Lower lobe of right lung (tissue), 2 donors: ENCODE results near the gene F8A1. TPM values are rescaled to one million over a fixed set of nuclear protein-coding genes. Genes with fewer than 3 reads are reported as not detected.
A peak's percentile ranks its signal among the peaks of the same experiment; 100 is the strongest.
"Not testable (repeated sequence)": the region's sequence is repeated elsewhere in the genome, so short reads cannot be mapped to it uniquely, and the experiment has no call there.

Experiments
- ATAC-seq, 2 donors: fragments of 200-7000 bp; cut with Tn5 transposase; one replicate each; pipeline ENCODE4 v1.9.1; 2020 to 2022; ENCODE audit warnings: mild to moderate bottlenecking in 2 of 2, moderate library complexity in 2 of 2
- DNase-seq: peaks from one replicate; pipeline ENCODE4 v3.0.0-alpha.2; 2020
- H3K27ac ChIP-seq: fragments of 200-600 bp; one replicate; pipeline ENCODE4 v1.8.0; 2022
- H3K27me3 ChIP-seq: fragments of 200-600 bp; one replicate; pipeline ENCODE4 v1.8.0; 2022; ENCODE audit warnings: low read depth
- H3K36me3 ChIP-seq: fragments of 200-600 bp; one replicate; pipeline ENCODE4 v1.8.0; 2022; ENCODE audit warnings: mild to moderate bottlenecking
- H3K4me1 ChIP-seq: fragments of 200-600 bp; one replicate; pipeline ENCODE4 v1.8.0; 2022
- H3K4me3 ChIP-seq: fragments of 200-600 bp; one replicate; pipeline ENCODE4 v1.8.0; 2022; ENCODE audit warnings: mild to moderate bottlenecking
- H3K9me3 ChIP-seq: fragments of 200-600 bp; one replicate; pipeline ENCODE4 v1.8.0; 2022
- intact Hi-C: fragments of 100-400 bp; cut with DNase I; formaldehyde crosslinking; loops from one replicate; pipeline ENCODE4 v1.11.0; 2022
- long read RNA-seq: library from polyadenylated mRNA; unstranded; transcript quantifications from one replicate; pipeline ENCODE4 v2.0.0, GENCODE V29; 2021
- total RNA-seq: library from RNA; stranded (reverse); fragmentation: NEBNext Ultra II Directional; extraction: Animal tissue kit (Norgen Biotek cat#: 25700); gene quantifications from one replicate; pipeline ENCODE4 v1.2.1, GENCODE V29; 2021
- TF ChIP-seq, protein P1 (sequence below): fragments of 200-600 bp; IDR thresholded peaks from one replicate; pipeline ENCODE4 v1.8.0; 2022; ENCODE audit warnings: antibody characterized with exemption, mild to moderate bottlenecking
- donor health status: DM: no; HTN: yes; CAD: no; lungs with severe emphysema.

F8A1 gene
- 39.6 TPM for total RNA-seq
- long read RNA-seq, transcript F8A1-201 (1 exons, 1,713 nt): major isoform, 305 of 305 reads
- long read RNA-seq, partial matches to known transcripts: 0 of 305 reads
- long read RNA-seq, other reads (novel, unspliced or antisense): 0 of 305 reads

DNA sequence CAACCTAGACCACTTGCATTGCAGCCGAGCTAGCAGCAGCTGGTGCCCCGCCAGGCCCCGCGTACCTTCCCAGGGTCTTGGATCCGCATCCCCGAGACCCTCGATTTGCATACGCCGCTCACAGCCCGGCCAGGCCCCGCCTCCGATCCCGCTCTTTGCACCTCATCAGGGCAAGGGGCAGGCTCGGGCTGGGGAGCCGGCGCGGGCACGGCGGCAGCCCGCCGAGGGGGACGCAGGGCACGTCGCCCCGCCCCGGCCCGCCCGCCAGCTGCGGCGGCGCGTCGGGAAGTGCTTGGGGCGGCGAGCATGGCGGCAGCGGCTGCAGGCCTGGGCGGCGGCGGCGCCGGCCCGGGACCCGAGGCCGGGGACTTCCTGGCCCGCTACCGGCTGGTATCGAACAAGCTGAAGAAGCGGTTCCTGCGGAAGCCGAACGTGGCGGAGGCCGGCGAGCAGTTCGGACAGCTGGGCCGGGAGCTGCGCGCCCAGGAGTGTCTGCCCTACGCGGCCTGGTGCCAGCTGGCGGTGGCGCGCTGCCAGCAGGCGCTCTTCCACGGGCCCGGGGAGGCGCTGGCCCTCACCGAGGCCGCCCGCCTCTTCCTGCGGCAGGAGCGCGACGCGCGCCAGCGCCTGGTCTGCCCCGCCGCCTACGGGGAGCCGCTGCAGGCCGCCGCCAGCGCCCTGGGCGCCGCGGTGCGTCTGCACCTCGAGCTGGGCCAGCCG is at the start of gene F8A1:
Gene F8A1, plus strand, starts transcription at position 287 of the 720 bp plus-strand sequence. Its CDS starts 20 bp downstream, at position 307.
- H3K27me3 ChIP-seq, H3K27ac ChIP-seq, intact Hi-C loops, H3K4me1 ChIP-seq, H3K9me3 ChIP-seq, H3K36me3 ChIP-seq: not testable (repeated sequence)
- H3K4me3 ChIP-seq: peak within 1 kb of the TSS; percentile 40
- ATAC-seq: peak; percentile 91 to 95
- peak; percentile 80 for DNase-seq

DNA sequence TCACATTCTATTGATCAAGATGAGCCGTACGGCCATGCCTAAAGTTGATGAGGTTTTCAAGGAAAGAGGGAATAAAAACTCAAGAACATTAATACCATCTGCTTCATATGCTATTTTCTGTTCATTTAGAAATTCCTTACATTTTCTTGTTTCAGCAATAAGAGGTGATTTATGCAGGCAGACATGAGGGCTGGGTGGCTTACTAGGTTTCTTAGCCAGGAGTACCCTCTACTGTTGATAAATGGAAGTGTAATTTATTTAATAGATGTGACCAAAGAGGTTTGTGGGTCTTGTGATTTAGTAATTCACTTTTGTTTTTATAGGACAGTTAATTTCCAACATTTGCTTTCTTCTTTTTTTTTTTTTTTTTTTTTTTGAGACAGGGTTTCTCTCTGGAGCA is 45.3 kb upstream of the F8A1 start:
- H3K27ac ChIP-seq: no peak overlapping the region
- no peaks in the 10 kb centered on the region for H3K27me3 ChIP-seq
- no peak for DNase-seq
- ATAC-seq: peak in 1 of 2 donors; percentile 61
- H3K4me3 ChIP-seq: no peak overlapping the region
- H3K4me1 ChIP-seq: no peaks in the 10 kb centered on the region
- no peaks in the 10 kb centered on the region for H3K36me3 ChIP-seq
- no peaks in the 10 kb centered on the region for H3K9me3 ChIP-seq
- intact Hi-C loops: no loop called here
- TF ChIP-seq, protein P1, sequence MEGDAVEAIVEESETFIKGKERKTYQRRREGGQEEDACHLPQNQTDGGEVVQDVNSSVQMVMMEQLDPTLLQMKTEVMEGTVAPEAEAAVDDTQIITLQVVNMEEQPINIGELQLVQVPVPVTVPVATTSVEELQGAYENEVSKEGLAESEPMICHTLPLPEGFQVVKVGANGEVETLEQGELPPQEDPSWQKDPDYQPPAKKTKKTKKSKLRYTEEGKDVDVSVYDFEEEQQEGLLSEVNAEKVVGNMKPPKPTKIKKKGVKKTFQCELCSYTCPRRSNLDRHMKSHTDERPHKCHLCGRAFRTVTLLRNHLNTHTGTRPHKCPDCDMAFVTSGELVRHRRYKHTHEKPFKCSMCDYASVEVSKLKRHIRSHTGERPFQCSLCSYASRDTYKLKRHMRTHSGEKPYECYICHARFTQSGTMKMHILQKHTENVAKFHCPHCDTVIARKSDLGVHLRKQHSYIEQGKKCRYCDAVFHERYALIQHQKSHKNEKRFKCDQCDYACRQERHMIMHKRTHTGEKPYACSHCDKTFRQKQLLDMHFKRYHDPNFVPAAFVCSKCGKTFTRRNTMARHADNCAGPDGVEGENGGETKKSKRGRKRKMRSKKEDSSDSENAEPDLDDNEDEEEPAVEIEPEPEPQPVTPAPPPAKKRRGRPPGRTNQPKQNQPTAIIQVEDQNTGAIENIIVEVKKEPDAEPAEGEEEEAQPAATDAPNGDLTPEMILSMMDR: peak; percentile 34

DNA sequence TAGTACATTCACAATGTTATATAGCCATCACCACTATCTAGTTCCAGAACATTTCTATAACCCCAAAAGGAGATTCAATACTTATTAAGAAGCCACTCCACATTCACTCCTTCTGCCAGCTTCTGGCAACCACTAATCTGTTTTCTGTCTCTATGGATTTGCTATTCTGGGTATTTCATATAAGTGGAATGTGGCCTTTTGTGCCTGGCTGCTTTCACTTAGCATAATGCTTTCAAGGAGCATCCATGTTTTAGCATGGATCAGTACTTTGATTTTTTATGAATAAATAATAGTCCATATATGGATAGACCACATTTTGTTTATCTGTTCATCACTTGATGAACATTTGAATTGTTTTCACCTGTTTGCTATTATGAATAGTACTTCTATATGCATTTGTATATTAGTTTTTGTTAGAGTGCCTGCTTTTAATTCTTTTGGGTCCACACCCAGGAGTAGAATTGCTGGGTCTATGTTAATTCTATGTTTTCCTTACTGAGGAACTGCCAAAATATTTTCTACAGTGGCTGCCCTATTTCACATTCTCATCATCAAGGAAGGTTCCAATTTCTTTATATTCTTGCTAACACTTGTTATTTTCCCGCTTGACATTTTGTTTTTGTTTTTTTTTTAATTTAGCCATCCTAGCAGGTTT is 35.1 kb upstream of the F8A1 start:
- no peak for ATAC-seq
- no peak overlapping the region for H3K4me3 ChIP-seq
- no peaks in the 10 kb centered on the region for H3K4me1 ChIP-seq
- TF ChIP-seq, protein P1: no peak
- intact Hi-C loops: no loop called here
- no peak overlapping the region for H3K27ac ChIP-seq
- H3K36me3 ChIP-seq: no peaks in the 10 kb centered on the region
- H3K27me3 ChIP-seq: no peaks in the 10 kb centered on the region
- DNase-seq: no peak
- no peaks in the 10 kb centered on the region for H3K9me3 ChIP-seq

DNA sequence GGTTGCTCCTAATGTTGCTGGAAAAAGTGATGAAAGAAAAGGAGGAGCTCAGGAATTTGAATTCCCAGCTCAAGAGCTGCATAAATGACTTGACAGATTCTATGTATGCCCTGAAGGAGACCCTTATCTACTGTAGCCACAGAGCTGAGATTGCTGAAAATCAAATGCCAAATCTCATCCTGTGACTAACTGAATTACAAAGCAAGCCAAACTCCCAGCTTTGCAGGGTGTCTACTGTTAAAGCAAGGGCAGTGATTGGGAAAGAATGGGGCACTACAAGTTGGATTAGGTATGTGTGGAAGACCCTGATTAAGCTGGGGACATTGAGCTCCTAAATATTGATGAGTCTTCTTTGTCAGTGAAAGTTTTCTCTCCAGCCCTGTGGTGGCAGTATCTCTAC is 30.9 kb upstream of the F8A1 start:
- no peak for DNase-seq
- Histone ChIP-seq H3K27me3 (no peaks in the 10 kb centered on the region), H3K4me1 (no peaks in the 10 kb centered on the region), H3K36me3 (no peaks in the 10 kb centered on the region), H3K4me3 (no peak overlapping the region), H3K9me3 (no peaks in the 10 kb centered on the region), H3K27ac (no peak overlapping the region)
- TF ChIP-seq, protein P1: no peak
- intact Hi-C loops: no loop called here
- no peak for ATAC-seq

DNA sequence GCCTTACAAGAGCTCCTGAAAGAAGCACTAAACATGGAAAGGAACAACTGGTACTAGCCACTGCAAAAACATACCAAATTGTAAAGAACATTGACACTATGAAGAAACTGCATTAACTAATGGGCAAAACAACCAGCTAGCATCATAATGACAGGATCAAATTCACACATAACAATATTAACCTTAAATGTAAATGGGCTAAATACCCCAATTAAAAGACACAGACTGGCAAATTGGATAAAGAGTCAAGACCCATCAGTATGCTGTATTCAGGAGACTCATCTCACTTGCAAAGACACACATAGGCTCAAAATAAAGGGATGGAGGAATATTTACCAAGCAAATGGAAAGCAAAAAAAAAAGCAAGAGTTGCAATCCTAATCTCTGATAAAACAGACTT is 17.6 kb upstream of the F8A1 start:
- ATAC-seq, H3K27me3 ChIP-seq, H3K4me1 ChIP-seq, intact Hi-C loops, H3K4me3 ChIP-seq, H3K36me3 ChIP-seq, DNase-seq, H3K27ac ChIP-seq, H3K9me3 ChIP-seq: not testable (repeated sequence)

DNA sequence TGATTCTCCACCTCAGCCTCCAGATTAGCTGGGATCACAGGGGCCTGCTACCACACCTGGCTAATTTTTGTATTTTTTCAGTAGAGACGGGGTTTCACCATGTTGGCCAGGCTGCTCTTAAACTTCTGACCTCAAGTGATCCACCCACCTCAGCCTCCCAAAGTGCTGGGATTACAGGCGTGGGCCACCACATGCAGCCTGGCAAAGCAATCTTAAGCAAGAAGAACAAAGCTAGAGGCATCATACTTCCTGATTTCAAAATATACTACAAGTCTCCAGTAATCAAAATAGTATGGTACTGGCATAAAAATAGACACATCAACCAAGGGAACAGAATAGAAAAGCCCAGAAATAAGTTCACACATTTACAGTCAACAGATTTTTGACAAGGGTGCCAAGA is 12.8 kb upstream of the F8A1 start:
- no peaks in the 10 kb centered on the region for H3K9me3 ChIP-seq
- TF ChIP-seq, protein P1: no peak
- DNase-seq: peak; percentile 38

DNA sequence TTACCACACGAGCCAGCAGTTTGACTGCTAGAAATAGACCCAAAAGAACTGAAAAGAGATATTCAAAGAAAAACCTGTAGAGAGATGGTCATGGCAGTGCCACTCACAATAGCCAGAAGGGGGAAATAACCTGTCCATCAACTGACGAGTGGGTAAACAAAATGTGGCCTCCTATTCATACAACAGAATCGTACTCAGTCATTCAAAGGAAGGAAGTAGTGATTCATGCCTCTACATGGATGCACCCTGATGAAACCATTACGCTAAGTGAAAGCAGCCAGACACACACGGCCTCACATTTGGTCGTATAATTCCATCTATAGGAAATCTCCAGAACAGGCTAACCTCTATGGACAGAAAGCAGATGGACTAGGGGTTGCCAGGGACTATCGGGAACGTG is 2.1 kb upstream of the F8A1 start:
- H3K27me3 ChIP-seq, intact Hi-C loops, H3K4me1 ChIP-seq, H3K4me3 ChIP-seq, H3K9me3 ChIP-seq, H3K36me3 ChIP-seq, DNase-seq, H3K27ac ChIP-seq, ATAC-seq: not testable (repeated sequence)

More for the DNA sequence above, 12.8 kb upstream of the F8A1 start:
- no peak for ATAC-seq
- Histone ChIP-seq H3K4me3 (no peak overlapping the region), H3K27ac (no peak overlapping the region), H3K4me1 (no peaks in the 10 kb centered on the region), H3K27me3 (no peaks in the 10 kb centered on the region), H3K36me3 (no peaks in the 10 kb centered on the region)
- intact Hi-C loops: no loop called here

DNA sequence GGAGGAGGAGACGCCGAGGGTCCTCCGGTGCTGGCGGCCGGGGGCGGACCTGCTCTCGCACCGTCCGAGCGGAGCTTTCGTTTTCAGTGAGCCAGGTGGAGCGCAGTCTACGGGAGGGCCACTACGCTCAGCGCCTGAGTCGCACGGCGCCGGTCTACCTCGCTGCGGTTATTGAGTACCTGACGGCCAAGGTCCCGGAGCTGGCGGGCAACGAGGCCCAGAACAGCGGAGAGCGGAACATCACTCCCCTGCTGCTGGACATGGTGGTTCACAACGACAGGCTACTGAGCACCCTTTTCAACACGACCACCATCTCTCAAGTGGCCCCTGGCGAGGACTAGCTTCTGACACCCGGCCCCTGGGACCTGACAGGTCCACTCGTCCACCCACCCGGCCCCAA is 1.1 kb upstream of the F8A1 start:
- intact Hi-C loops, H3K27me3 ChIP-seq, H3K4me3 ChIP-seq, DNase-seq, H3K27ac ChIP-seq, H3K4me1 ChIP-seq, H3K9me3 ChIP-seq, ATAC-seq, H3K36me3 ChIP-seq: not testable (repeated sequence)

DNA sequence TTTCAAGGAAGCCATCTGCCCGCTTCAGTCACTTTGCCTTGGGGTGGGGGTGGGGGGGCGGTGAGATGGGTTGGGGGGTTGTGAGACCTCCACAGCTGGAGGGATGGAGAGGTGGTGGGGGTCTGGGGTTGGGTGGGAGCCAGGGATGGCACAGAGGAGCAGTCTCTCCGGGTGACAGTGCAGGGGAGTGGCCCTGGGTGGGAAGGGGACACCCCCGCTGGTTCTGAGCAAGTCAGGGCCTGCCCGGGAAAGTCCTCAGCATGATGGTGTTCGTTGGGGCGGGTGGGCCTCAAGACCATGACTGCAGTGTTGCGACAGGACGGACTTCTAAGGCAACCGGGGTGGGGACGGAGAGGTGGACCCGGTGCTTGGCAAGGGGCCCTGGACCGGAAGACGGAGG is 606 bp upstream of the F8A1 start:
- H3K36me3 ChIP-seq, intact Hi-C loops, H3K4me1 ChIP-seq, H3K27ac ChIP-seq, H3K9me3 ChIP-seq, DNase-seq, H3K27me3 ChIP-seq, H3K4me3 ChIP-seq: not testable (repeated sequence)
- peak in 1 of 2 donors; percentile 27 for ATAC-seq
